ENCODE measurements around the gene TRAF7.

TRAF7 gene

DNA sequence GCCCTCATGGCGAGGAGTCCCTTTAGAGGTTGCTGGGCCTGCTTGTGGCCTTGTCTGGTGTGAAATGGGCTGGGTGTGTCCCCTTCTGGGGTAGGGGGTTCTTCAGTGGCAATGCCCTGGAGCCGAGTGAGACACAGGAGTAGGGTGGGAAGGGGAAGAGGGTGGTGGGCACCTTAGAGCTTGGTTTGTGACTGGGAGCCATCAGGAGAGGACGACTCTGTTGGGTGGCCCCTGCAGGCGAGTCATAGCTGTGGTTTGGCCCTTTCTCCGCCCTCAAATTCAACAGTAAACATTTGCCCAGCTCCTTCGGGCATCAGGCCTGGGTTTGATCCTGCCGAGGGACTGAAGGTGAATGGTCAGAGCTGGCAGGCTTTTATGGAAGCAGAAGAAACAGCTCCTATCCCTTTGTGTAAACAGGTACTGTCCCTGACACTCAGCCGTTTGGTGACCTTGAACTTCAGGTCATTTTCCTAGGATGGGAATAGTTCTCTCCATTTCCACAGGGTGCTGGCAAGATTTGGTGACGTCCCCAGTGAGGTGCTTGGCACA, 70.7 kb downstream of the TRAF7 start:
- no peak for TF ChIP-seq POLR2AphosphoS5 (IDR thresholded peaks at IDR 0.05; ENCODE audit: low read depth, low read length)
- no peak for TF ChIP-seq FOXP2 (optimal IDR thresholded peaks at IDR 0.05; ENCODE audit: borderline replicate concordance, extremely low read depth, extremely low read length, insufficient read depth)
- no peak for TF ChIP-seq SIN3A (IDR thresholded peaks at IDR 0.05; ENCODE audit: borderline replicate concordance, insufficient read depth, low read length)
- TF ChIP-seq, protein P1, sequence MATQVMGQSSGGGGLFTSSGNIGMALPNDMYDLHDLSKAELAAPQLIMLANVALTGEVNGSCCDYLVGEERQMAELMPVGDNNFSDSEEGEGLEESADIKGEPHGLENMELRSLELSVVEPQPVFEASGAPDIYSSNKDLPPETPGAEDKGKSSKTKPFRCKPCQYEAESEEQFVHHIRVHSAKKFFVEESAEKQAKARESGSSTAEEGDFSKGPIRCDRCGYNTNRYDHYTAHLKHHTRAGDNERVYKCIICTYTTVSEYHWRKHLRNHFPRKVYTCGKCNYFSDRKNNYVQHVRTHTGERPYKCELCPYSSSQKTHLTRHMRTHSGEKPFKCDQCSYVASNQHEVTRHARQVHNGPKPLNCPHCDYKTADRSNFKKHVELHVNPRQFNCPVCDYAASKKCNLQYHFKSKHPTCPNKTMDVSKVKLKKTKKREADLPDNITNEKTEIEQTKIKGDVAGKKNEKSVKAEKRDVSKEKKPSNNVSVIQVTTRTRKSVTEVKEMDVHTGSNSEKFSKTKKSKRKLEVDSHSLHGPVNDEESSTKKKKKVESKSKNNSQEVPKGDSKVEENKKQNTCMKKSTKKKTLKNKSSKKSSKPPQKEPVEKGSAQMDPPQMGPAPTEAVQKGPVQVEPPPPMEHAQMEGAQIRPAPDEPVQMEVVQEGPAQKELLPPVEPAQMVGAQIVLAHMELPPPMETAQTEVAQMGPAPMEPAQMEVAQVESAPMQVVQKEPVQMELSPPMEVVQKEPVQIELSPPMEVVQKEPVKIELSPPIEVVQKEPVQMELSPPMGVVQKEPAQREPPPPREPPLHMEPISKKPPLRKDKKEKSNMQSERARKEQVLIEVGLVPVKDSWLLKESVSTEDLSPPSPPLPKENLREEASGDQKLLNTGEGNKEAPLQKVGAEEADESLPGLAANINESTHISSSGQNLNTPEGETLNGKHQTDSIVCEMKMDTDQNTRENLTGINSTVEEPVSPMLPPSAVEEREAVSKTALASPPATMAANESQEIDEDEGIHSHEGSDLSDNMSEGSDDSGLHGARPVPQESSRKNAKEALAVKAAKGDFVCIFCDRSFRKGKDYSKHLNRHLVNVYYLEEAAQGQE (IDR thresholded peaks at IDR 0.05; ENCODE audit: insufficient read depth in 1 of 2, low read depth in 2 of 2, low read length in 2 of 2), result no peak
- TF ChIP-seq TAF1 (IDR thresholded peaks at IDR 0.05; ENCODE audit: borderline replicate concordance, insufficient read depth, low read length), result no peak

DNA sequence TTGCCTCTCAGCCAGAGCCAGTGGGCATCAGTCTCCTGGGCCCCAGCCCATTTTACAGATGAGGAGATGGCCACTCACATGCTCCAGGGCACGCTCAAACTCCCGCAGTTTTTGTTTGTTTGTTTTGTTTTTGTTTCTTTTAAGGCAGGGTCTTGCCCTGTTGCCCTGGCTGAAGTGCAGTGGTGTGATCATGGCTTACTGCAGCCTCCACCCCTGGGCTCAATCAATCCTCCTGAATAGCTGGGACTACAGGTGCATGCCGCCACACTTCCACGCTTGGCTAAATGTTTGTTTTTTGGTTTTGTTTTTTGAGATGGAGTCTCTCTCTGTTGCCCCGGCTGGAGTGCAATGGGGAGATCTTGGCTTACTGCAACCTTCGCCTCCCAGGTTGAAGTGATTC, 71.3 kb downstream of the TRAF7 start:
- TF ChIP-seq SIN3A (IDR thresholded peaks at IDR 0.05; ENCODE audit: borderline replicate concordance, insufficient read depth, low read length), result no peak
- no peak for TF ChIP-seq TAF1 (IDR thresholded peaks at IDR 0.05; ENCODE audit: borderline replicate concordance, insufficient read depth, low read length)
- TF ChIP-seq, protein P1 (IDR thresholded peaks at IDR 0.05; ENCODE audit: insufficient read depth in 1 of 2, low read depth in 2 of 2, low read length in 2 of 2), result no peak
- TF ChIP-seq POLR2AphosphoS5 (IDR thresholded peaks at IDR 0.05; ENCODE audit: low read depth, low read length), result no peak
- TF ChIP-seq FOXP2 (optimal IDR thresholded peaks at IDR 0.05; ENCODE audit: borderline replicate concordance, extremely low read depth, extremely low read length, insufficient read depth), result no peak

Measured in PFSK-1 (cell line).